T47D (cell line): ENCODE data around the gene HNRNPR.
"Not testable (repeated sequence)": the region's sequence is repeated elsewhere in the genome, so short reads cannot be mapped to it uniquely, and the experiment has no call there.

Experiments used
- DNase-seq, 2 experiments: peaks; one replicate each; pipeline versions ENCODE4 v3.0.0 to v3.0.0-alpha.2; 2011 to 2012; ENCODE audit warnings: low read depth in 1 of 2, low spot score in 1 of 2
- JUND ChIP-seq: IDR thresholded peaks from 2 replicates; pipeline ENCODE4 v1.6.1; 2012; ENCODE audit warnings: low read depth
- in situ Hi-C: cut with HindIII; loops from 2 replicates; pipeline ENCODE4 v1.10.0; 2016; ENCODE audit warnings: low sequenced_read_pairs, low pct_unique_long_range_greater_than_20kb

The HNRNPR gene

DNA sequence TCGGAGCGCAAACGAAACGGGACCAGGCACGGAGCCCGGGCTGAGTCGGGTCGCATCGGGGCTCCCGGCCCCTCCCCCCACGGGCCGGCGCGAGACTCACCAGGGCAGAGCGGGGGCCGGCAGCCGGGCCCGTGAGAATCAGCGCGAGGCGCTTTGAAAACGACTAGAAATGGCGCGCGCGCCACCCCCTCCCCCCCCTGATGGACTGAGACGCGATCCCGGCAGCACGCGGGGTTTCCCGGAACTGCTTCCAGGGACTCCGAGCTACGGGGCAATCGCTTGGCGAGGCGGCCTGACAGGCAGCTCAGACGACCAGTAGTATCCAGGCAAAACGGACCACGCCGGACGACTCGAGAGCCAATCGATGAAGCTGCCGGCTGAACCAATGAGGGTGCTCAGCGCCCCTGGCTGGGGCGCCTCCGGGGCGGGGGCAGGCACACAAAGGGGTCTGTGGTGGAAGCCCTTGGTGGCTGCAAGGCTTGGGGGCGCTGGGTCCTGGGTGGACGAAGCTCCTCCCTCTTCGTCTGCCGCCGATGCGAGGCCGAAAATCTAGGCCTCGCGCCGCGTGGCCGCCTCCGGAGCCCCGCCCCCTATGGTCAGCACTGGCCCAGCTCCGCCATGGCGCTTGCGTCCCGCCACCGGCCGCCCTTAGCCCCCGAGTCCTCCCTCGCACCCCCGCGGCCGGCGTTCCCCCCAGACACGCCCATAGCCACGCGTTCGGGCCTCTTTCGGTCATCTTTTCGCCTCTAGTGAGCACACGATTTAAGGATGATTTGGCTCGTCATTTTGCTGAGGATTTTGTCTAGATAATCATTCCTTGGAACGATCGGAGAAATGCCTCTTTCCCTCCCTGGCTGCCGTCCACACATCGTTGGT is at the start of gene HNRNPR:
HNRNPR (minus strand) TSS at position 174 of the 876 bp plus-strand sequence. CDS start 3,276 bp downstream, outside the sequence.
- TF ChIP-seq JUND, result no peak
- DNase-seq, result peak; percentile 91 to 99
- in situ Hi-C loops, result no loop called here

GRCh38 chr1:23393706-23394105 is 49.6 kb upstream of the HNRNPR start:
- no peak for DNase-seq
- in situ Hi-C loops, result no loop called here
- no peak for TF ChIP-seq JUND

- no peak for TF ChIP-seq JUND
- in situ Hi-C loops, result no loop called here
- DNase-seq, result peak in 1 of 2 experiments; percentile 42
Observed at GRCh38 chr1:23392125-23392855, 48.2 kb upstream of the HNRNPR start.

DNA sequence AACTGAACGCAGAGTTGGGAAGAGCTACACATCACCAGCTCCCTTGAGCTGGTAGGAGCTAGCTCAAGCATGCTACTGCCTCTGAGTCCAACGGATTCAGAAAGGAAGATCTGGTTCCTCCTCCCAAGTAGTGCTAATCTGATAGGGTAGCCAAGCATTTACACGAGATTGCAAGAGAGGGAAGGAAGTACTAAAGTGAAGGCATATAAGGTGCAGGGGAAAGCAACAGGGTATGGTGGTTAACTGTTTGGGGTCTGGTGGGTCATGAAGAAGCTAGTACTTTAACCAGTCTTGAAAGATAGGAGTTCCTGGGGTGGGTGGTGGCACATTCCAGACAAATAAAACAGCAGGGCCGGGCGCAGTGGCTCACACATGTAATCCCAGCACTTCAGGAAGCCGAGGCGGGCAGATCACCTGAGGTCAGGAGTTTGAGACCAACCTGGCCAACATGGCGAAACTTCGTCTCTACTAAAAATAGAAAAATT is 45.8 kb upstream of the HNRNPR start:
- no peak for DNase-seq
- no peak for TF ChIP-seq JUND
- in situ Hi-C loops, result no loop called here

DNA sequence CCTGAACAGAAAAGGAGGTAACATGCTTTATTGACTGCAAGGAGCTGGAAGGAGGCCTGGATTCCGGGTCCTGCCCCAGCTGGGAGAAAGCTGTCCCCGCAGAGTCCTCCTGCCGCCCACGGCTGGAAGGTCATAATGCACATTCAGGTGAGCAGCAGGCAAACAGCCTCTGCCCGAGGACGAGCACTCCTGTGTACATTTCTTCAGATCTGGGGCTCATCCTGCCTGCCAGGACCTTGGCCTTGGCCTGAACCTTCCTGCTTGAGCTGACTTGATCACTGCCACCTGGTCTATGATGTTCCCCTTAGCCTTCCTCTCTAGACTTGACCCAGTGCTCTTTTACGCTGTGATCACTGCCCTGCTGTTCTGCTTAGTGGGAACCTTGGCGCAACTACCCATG is 43.4 kb upstream of the HNRNPR start:
- TF ChIP-seq JUND, result no peak
- in situ Hi-C loops, result no loop called here
- DNase-seq, result no peak

- in situ Hi-C loops, result no loop called here
- TF ChIP-seq JUND, result no peak
- DNase-seq, result no peak
Observed at GRCh38 chr1:23385119-23385621, 41.1 kb upstream of the HNRNPR start.

- in situ Hi-C loops, result no loop called here
- DNase-seq, result no peak
- no peak for TF ChIP-seq JUND
Observed at GRCh38 chr1:23384312-23385058, 40.4 kb upstream of the HNRNPR start.

- in situ Hi-C loops, result no loop called here
- no peak for DNase-seq
- no peak for TF ChIP-seq JUND
Observed at GRCh38 chr1:23383577-23384311, 39.7 kb upstream of the HNRNPR start.

DNA sequence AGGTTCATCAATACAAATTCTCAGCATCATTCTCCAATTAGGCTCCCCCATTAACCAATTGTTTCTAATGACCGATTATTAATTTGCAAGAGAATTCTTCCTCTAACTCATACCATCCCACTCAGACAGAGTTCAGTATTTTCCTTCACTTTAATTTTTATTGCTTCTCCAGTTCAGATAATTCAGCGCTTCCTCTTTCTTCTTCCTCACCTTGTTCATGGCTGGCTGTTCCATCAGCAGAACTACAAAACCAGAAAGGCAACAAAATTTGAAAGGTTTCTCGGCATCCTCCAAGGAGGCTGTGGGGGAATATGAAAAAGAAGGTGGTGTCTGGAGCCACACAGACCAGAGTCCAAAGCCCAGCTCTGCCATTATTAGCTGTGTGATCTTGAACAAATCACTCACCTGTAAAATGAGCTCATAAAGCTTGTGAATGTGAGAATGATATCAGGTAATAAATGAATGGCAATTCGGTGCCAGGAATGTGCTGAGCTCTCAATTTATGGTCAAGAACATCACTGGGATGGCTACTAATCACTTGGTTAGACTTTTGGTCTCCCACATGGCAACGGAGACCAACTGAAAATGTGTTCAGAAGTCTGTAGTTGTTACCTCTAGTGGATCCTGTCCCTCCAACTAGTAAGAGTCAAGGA is 37.3 kb upstream of the HNRNPR start:
- in situ Hi-C loops, result no loop called here

DNA sequence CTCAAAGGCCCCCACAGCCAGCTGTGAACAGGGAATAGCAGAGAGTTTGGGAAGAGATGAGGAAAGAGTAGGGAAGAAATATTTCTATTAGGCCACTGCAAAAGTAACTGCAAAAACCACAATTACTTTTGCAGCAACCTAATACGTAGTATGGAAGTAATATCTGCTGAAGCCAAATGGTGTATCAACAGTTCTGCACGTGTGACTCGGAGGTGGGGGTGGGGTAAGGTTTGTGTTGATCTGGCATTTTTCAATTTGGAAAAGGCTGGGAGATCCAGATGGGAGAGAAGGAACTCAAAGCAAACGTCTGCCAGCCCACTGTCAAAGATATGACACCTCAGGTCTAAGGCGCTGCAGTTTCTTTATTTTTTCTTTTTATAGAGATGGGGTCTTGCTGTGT is 36.6 kb upstream of the HNRNPR start:
- in situ Hi-C loops, result no loop called here
- no peak for TF ChIP-seq JUND
- no peak for DNase-seq

More for the DNA sequence above, 37.3 kb upstream of the HNRNPR start:
- no peak for DNase-seq
- TF ChIP-seq JUND, result no peak

GRCh38 chr1:23380236-23380635 is 36.2 kb upstream of the HNRNPR start:
- DNase-seq, in situ Hi-C loops: not testable (repeated sequence)
